SU-DHL-6 (cell line): Measurements from ENCODE around the gene TNFRSF19.

ENCODE experiments used
- CTCF ChIP-seq: fragments of 200-600 bp; sonication (generic); IDR thresholded peaks from one replicate; pipeline ENCODE4 v1.5.1; 2017; ENCODE audit warnings: antibody characterized with exemption, mild to moderate bottlenecking, low read length, moderate library complexity; ENCODE audit not compliant: insufficient read depth, poor library complexity, severe bottlenecking
- EZH2phosphoT487 ChIP-seq: fragments of 200-600 bp; sonication (generic), shearing (Covaris generic); conservative IDR thresholded peaks from 2 replicates; pipeline ENCODE4 v1.6.1; 2018; ENCODE audit warnings: mild to moderate bottlenecking, antibody characterized with exemption, low read length, moderate library complexity, mixed read lengths

GRCh38 chr13:23579072-23579895, 9.1 kb downstream of the TNFRSF19 start:
- no peak for TF ChIP-seq CTCF
- no peak for TF ChIP-seq EZH2phosphoT487
